Measurements from ENCODE around the gene GSTA5.

Gene GSTA5

GRCh38 chr6:52840763-52841585 is at the start of gene GSTA5:
TSS of gene GSTA5 (minus strand) at chr6:52840813.
- DNase-seq (ENCODE audit: low read depth) = no peak
- TF ChIP-seq CTCF (conservative IDR thresholded peaks at IDR 0.05; ENCODE audit: low read depth, low read length) = no peak
- H3K4me3 ChIP-seq (ENCODE audit: low read length) = no peak within 1 kb of the TSS

GRCh38 chr6:52890018-52890417 is 49.4 kb upstream of the GSTA5 start:
- H3K4me3 ChIP-seq (ENCODE audit: low read length) = no peak overlapping the region
- TF ChIP-seq CTCF (conservative IDR thresholded peaks at IDR 0.05; ENCODE audit: low read depth, low read length) = no peak
- no peak for DNase-seq (ENCODE audit: low read depth)

GRCh38 chr6:52887910-52888524 is 47.4 kb upstream of the GSTA5 start:
- no peak for DNase-seq (ENCODE audit: low read depth)
- no peak for TF ChIP-seq CTCF (conservative IDR thresholded peaks at IDR 0.05; ENCODE audit: low read depth, low read length)

GRCh38 chr6:52881996-52882841 is 41.6 kb upstream of the GSTA5 start:
- DNase-seq (ENCODE audit: low read depth) = peak; percentile 11
- TF ChIP-seq CTCF (conservative IDR thresholded peaks at IDR 0.05; ENCODE audit: low read depth, low read length) = peak; percentile 80
- H3K4me3 ChIP-seq (ENCODE audit: low read length) = peak overlapping the region; percentile 73

More at GRCh38 chr6:52887910-52888524, 47.4 kb upstream of the GSTA5 start:
- H3K4me3 ChIP-seq (ENCODE audit: low read length) = no peak overlapping the region

GRCh38 chr6:52881662-52881995 is 41.0 kb upstream of the GSTA5 start:
- no peak for DNase-seq (ENCODE audit: low read depth)
- TF ChIP-seq CTCF (conservative IDR thresholded peaks at IDR 0.05; ENCODE audit: low read depth, low read length) = no peak
- no peak overlapping the region for H3K4me3 ChIP-seq (ENCODE audit: low read length)

- H3K4me3 ChIP-seq (ENCODE audit: low read length) = no peak overlapping the region
- DNase-seq (ENCODE audit: low read depth) = no peak
- no peak for TF ChIP-seq CTCF (conservative IDR thresholded peaks at IDR 0.05; ENCODE audit: low read depth, low read length)
Observed at GRCh38 chr6:52877786-52878185, 37.2 kb upstream of the GSTA5 start.
